ENCODE measurements around the gene EFNA4.

EFNA4 gene

DNA sequence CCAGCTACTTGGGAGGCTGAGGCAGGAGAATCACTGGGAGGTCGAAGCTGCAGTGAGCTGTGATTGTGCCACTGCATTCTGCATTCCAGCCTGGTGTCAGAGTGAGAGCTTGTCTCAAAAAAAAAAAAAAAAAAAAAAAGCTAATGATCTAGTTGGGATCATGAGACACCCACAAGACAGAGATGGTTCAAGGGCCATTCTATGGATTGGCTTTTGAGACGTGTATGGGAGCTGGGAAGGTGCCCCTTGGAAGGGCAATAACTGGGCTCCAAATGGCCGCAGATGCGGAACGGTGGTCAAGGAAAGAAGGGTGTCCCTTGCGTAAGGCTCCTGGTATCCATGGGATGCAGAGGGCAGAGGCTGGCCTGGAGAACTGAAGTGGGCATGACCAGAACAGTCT is 19.2 kb upstream of the EFNA4 start:
- H3K27me3 ChIP-seq (ENCODE audit: control insufficient read depth in 1 of 2, insufficient read depth in 2 of 2, low read length in 2 of 2) = no peaks in the 10 kb centered on the region
- no peak overlapping the region for H3K4me3 ChIP-seq (ENCODE audit: low read length in 2 of 2)
- no peak overlapping the region for H3K27ac ChIP-seq (ENCODE audit: low read length)
- H3K9me3 ChIP-seq (ENCODE audit: control insufficient read depth in 2 of 2, low read length in 2 of 2) = no peaks in the 10 kb centered on the region
- H3K4me1 ChIP-seq (ENCODE audit: control insufficient read depth, insufficient read depth, low read length) = peaks cover 7% of the 10 kb centered on the region
- no peak overlapping the region for H3K9ac ChIP-seq (ENCODE audit: low read length in 2 of 2)
- no peaks in the 10 kb centered on the region for H3K36me3 ChIP-seq (ENCODE audit: control insufficient read depth in 2 of 2, insufficient read depth in 2 of 2, low read length in 2 of 2)

GRCh38 chr1:155044812-155045657 is 18.5 kb upstream of the EFNA4 start:
- Histone ChIP-seq H3K27me3 (ENCODE audit: control insufficient read depth in 1 of 2, insufficient read depth in 2 of 2, low read length in 2 of 2) (no peaks in the 10 kb centered on the region), H3K36me3 (ENCODE audit: control insufficient read depth in 2 of 2, insufficient read depth in 2 of 2, low read length in 2 of 2) (no peaks in the 10 kb centered on the region), H3K9me3 (ENCODE audit: control insufficient read depth in 2 of 2, low read length in 2 of 2) (no peaks in the 10 kb centered on the region), H3K4me1 (ENCODE audit: control insufficient read depth, insufficient read depth, low read length) (peaks cover 13% of the 10 kb centered on the region), H3K9ac (ENCODE audit: low read length in 2 of 2) (peak overlapping the region in 1 of 2 donors; percentile 13), H3K4me3 (ENCODE audit: low read length in 2 of 2) (no peak overlapping the region), H3K27ac (ENCODE audit: low read length) (no peak overlapping the region)

DNA sequence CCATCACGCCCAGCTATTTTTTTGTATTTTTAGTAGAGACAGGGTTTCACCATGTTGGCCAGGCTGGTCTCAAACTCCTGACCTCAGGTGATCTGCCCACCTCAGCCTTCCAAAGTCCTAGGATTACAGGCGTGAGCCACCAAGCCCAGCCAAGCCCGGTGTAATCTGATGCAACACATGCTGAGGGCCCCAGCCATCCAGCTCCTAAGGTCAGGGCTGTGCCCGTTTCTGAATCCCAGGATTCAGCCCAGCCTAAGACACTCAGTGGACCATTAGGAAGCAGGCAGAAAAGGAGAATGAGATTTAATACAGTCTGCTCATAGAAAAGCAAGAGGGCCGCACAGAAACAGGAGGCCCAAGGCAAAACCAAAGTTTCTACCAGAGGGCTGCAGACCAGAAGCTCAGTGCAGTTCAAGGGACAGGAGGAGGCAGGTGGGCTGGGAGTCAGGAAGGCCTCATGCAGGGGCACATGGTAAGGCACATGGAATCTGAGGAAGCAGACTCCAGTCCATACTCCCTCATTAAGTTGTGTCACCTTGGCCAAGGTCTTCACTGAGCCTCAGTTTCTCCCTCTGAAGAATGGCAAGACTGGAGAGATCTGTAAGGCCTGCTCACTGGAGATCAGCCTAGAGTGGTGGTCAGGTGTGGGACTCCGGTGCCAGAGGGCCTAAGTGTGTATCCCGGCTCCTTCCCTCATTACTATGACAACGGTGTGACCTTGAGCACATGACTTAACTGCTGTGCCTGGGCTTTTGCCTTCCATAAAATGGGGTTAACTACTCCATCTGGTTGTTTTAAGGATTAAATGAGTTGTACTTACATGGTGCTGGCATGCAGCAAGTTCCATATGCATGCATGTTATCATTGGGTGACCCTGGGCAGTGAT is 14.8 kb upstream of the EFNA4 start:
- Histone ChIP-seq H3K9me3 (ENCODE audit: control insufficient read depth in 2 of 2, low read length in 2 of 2) (no peaks in the 10 kb centered on the region), H3K4me1 (ENCODE audit: control insufficient read depth, insufficient read depth, low read length) (peaks cover 41% of the 10 kb centered on the region), H3K4me3 (ENCODE audit: low read length in 2 of 2) (no peak overlapping the region), H3K27me3 (ENCODE audit: control insufficient read depth in 1 of 2, insufficient read depth in 2 of 2, low read length in 2 of 2) (no peaks in the 10 kb centered on the region), H3K27ac (ENCODE audit: low read length) (peak overlapping the region; percentile 74), H3K36me3 (ENCODE audit: control insufficient read depth in 2 of 2, insufficient read depth in 2 of 2, low read length in 2 of 2) (no peaks in the 10 kb centered on the region), H3K9ac (ENCODE audit: low read length in 2 of 2) (no peak overlapping the region)

- Histone ChIP-seq H3K27me3 (ENCODE audit: control insufficient read depth in 1 of 2, insufficient read depth in 2 of 2, low read length in 2 of 2) (no peaks in the 10 kb centered on the region), H3K4me3 (ENCODE audit: low read length in 2 of 2) (peak overlapping the region; percentile 72 to 83), H3K9ac (ENCODE audit: low read length in 2 of 2) (peak overlapping the region; percentile 54 to 62), H3K27ac (ENCODE audit: low read length) (peak overlapping the region; percentile 74), H3K9me3 (ENCODE audit: control insufficient read depth in 2 of 2, low read length in 2 of 2) (no peaks in the 10 kb centered on the region), H3K4me1 (ENCODE audit: control insufficient read depth, insufficient read depth, low read length) (peaks cover 39% of the 10 kb centered on the region), H3K36me3 (ENCODE audit: control insufficient read depth in 2 of 2, insufficient read depth in 2 of 2, low read length in 2 of 2) (peaks cover 4 to 6% of the 10 kb centered on the region in 2 donors)
Measured at GRCh38 chr1:155049651-155050559, 13.6 kb upstream of the EFNA4 start.

GRCh38 chr1:155050560-155051341 is 12.8 kb upstream of the EFNA4 start, which contains the start of gene ADAM15:
Gene ADAM15 (plus strand): TSS chr1:155051316. CDS start chr1:155051387, 71 bp downstream.
- H3K27ac ChIP-seq (ENCODE audit: low read length) = peak within 1 kb of the TSS; percentile 77
- no peaks in the 10 kb centered on the region for H3K27me3 ChIP-seq (ENCODE audit: control insufficient read depth in 1 of 2, insufficient read depth in 2 of 2, low read length in 2 of 2)
- H3K9ac ChIP-seq (ENCODE audit: low read length in 2 of 2) = peak within 1 kb of the TSS; percentile 71 to 76
- peaks cover 38% of the 10 kb centered on the region for H3K4me1 ChIP-seq (ENCODE audit: control insufficient read depth, insufficient read depth, low read length)
- peaks cover 4 to 10% of the 10 kb centered on the region in 2 donors for H3K36me3 ChIP-seq (ENCODE audit: control insufficient read depth in 2 of 2, insufficient read depth in 2 of 2, low read length in 2 of 2)
- H3K4me3 ChIP-seq (ENCODE audit: low read length in 2 of 2) = peak within 1 kb of the TSS; percentile 72 to 83
- no peaks in the 10 kb centered on the region for H3K9me3 ChIP-seq (ENCODE audit: control insufficient read depth in 2 of 2, low read length in 2 of 2)

- H3K27me3 ChIP-seq (ENCODE audit: control insufficient read depth in 1 of 2, insufficient read depth in 2 of 2, low read length in 2 of 2) = no peaks in the 10 kb centered on the region
- H3K9ac ChIP-seq (ENCODE audit: low read length in 2 of 2) = peak overlapping the region; percentile 71 to 76
- H3K4me1 ChIP-seq (ENCODE audit: control insufficient read depth, insufficient read depth, low read length) = peaks cover 38% of the 10 kb centered on the region
- H3K36me3 ChIP-seq (ENCODE audit: control insufficient read depth in 2 of 2, insufficient read depth in 2 of 2, low read length in 2 of 2) = peaks cover 8 to 16% of the 10 kb centered on the region in 2 donors
- peak overlapping the region; percentile 77 for H3K27ac ChIP-seq (ENCODE audit: low read length)
- H3K9me3 ChIP-seq (ENCODE audit: control insufficient read depth in 2 of 2, low read length in 2 of 2) = no peaks in the 10 kb centered on the region
- H3K4me3 ChIP-seq (ENCODE audit: low read length in 2 of 2) = peak overlapping the region; percentile 69 to 83
Measured at GRCh38 chr1:155051342-155051776, 12.2 kb upstream of the EFNA4 start.

GRCh38 chr1:155051777-155052398 is 11.7 kb upstream of the EFNA4 start:
- Histone ChIP-seq H3K4me3 (ENCODE audit: low read length in 2 of 2) (peak overlapping the region; percentile 69 to 83), H3K4me1 (ENCODE audit: control insufficient read depth, insufficient read depth, low read length) (peaks cover 38% of the 10 kb centered on the region), H3K27me3 (ENCODE audit: control insufficient read depth in 1 of 2, insufficient read depth in 2 of 2, low read length in 2 of 2) (no peaks in the 10 kb centered on the region), H3K27ac (ENCODE audit: low read length) (peak overlapping the region; percentile 77), H3K9me3 (ENCODE audit: control insufficient read depth in 2 of 2, low read length in 2 of 2) (no peaks in the 10 kb centered on the region), H3K9ac (ENCODE audit: low read length in 2 of 2) (peak overlapping the region; percentile 71 to 76), H3K36me3 (ENCODE audit: control insufficient read depth in 2 of 2, insufficient read depth in 2 of 2, low read length in 2 of 2) (peaks cover 13 to 19% of the 10 kb centered on the region in 2 donors)

GRCh38 chr1:155052439-155053395 is 10.8 kb upstream of the EFNA4 start:
- Histone ChIP-seq H3K9me3 (ENCODE audit: control insufficient read depth in 2 of 2, low read length in 2 of 2) (no peaks in the 10 kb centered on the region), H3K9ac (ENCODE audit: low read length in 2 of 2) (peak overlapping the region; percentile 21 to 76), H3K4me3 (ENCODE audit: low read length in 2 of 2) (peak overlapping the region; percentile 69 to 83), H3K36me3 (ENCODE audit: control insufficient read depth in 2 of 2, insufficient read depth in 2 of 2, low read length in 2 of 2) (peaks cover 22% of the 10 kb centered on the region in 2 donors), H3K4me1 (ENCODE audit: control insufficient read depth, insufficient read depth, low read length) (peaks cover 38% of the 10 kb centered on the region), H3K27ac (ENCODE audit: low read length) (peak overlapping the region; percentile 77), H3K27me3 (ENCODE audit: control insufficient read depth in 1 of 2, insufficient read depth in 2 of 2, low read length in 2 of 2) (no peaks in the 10 kb centered on the region)

Measured in stomach smooth muscle (tissue), 2 donors.